K562 (cell line): ENCODE results near the gene GULP1.

ENCODE experiments used
- CBX2 ChIP-seq: fragments of 200-600 bp; sonication (generic); IDR thresholded peaks from one replicate; pipeline ENCODE4 v1.6.1; 2012; ENCODE audit warnings: mild to moderate bottlenecking, low read length, inconsistent platforms; ENCODE audit not compliant: insufficient read depth, poor library complexity, severe bottlenecking
- CTCF ChIP-seq, 3 experiments: IDR thresholded peaks in 2 of 3; conservative IDR thresholded peaks in 1 of 3; 2 replicates each; pipeline ENCODE4 v1.5.1; 2011 to 2012; ENCODE audit warnings: low read length in 3 of 3, mild to moderate bottlenecking in 3 of 3, control low read depth in 2 of 3, improper control_type of control experiment in 1 of 3, inconsistent platforms in 1 of 3, low read depth in 1 of 3, mixed read lengths in 1 of 3, moderate library complexity in 1 of 3; ENCODE audit not compliant: insufficient read depth in 2 of 3
- FOXA1 ChIP-seq: fragments of 450-650 bp; IDR thresholded peaks from 2 replicates; pipeline ENCODE4 v1.6.1; 2016; ENCODE audit warnings: mild to moderate bottlenecking, borderline replicate concordance
- GABPA ChIP-seq: fragments of 200-800 bp; sonication (Bioruptor generic); conservative IDR thresholded peaks from 2 replicates; pipeline ENCODE4 v1.6.1; 2016; ENCODE audit warnings: low read depth, missing genetic modification characterization, missing compliant biosample characterization
- MTA3 ChIP-seq: fragments of 450-650 bp; formaldehyde crosslinking; IDR thresholded peaks from 2 replicates; pipeline ENCODE4 v1.6.1; 2017; ENCODE audit warnings: mild to moderate bottlenecking, borderline replicate concordance

GRCh38 chr2:188450732-188451483, 159.2 kb downstream of the GULP1 start:
- no peak for TF ChIP-seq CTCF (IDR thresholded peaks at IDR 0.05 in 2 of 3, conservative IDR thresholded peaks at IDR 0.05 in 1 of 3; ENCODE audit: insufficient read depth in 2 of 3, low read depth in 1 of 3, low read length in 3 of 3)
- TF ChIP-seq GABPA (tag), result no peak
- TF ChIP-seq CBX2, result no peak
- no peak for TF ChIP-seq FOXA1
- TF ChIP-seq MTA3, result no peak
